Adrenal gland (tissue), 12 donors: ENCODE results near the gene SUMO4. TPM values are rescaled to one million over a fixed set of nuclear protein-coding genes. Genes with fewer than 3 reads are reported as not detected.

Source experiments
- DNase-seq, 7 donors: peaks; one replicate each; pipeline ENCODE4 v3.0.0-alpha.2; 2019 to 2020
- H3K27ac ChIP-seq, 5 donors: fragments of 200-600 bp; sonication (generic) in 4 of 5; 1 replicate in 3 of 5; 2 replicates in 2 of 5; pipeline versions ENCODE4 v1.5.1 to v1.8.0; 2016 to 2020; ENCODE audit warnings: mild to moderate bottlenecking in 1 of 5
- H3K27me3 ChIP-seq: fragments of 200-600 bp; 2 replicates; pipeline ENCODE4 v1.8.0; 2021
- H3K36me3 ChIP-seq, 2 donors: fragments of 200-600 bp; replicated peaks in 1 of 2; 1 replicate in 1 of 2; 2 replicates in 1 of 2; pipeline versions ENCODE4 v1.5.1 to v1.8.0; 2018 to 2022
- H3K4me1 ChIP-seq, 2 donors: fragments of 200-600 bp; replicated peaks in 1 of 2; 1 replicate in 1 of 2; 2 replicates in 1 of 2; pipeline versions ENCODE4 v1.5.1 to v1.8.0; 2018 to 2021
- H3K4me3 ChIP-seq, 4 donors: fragments of 200-600 bp; sonication (generic) in 3 of 4; one replicate each; pipeline ENCODE4 v1.5.1; 2016 to 2018
- H3K9me3 ChIP-seq, 3 donors: fragments of 200-600 bp; sonication (generic) in 1 of 3; replicated peaks in 1 of 3; 1 replicate in 2 of 3; 2 replicates in 1 of 3; pipeline versions ENCODE4 v1.5.1 to v1.8.0; 2016 to 2021
- CTCF ChIP-seq, 6 experiments: fragments of 450-650 bp in 4 of 6; fragments of 200-600 bp in 2 of 6; sonication (generic) in 1 of 6; IDR thresholded peaks; 1 replicate in 5 of 6; 2 replicates in 1 of 6; pipeline versions ENCODE4 v1.5.1 to v1.8.0; 2016 to 2021; ENCODE audit warnings: antibody characterized with exemption in 6 of 6, mild to moderate bottlenecking in 2 of 6, moderate library complexity in 1 of 6
- POLR2A ChIP-seq, 2 donors: fragments of 450-650 bp; IDR thresholded peaks; one replicate each; pipeline ENCODE4 v1.6.1; 2017; ENCODE audit warnings: antibody characterized with exemption in 2 of 2, mild to moderate bottlenecking in 2 of 2, moderate library complexity in 1 of 2
- WGBS, 4 donors: extraction: QIAGEN DNeasy Blood & Tissue Kit in 2 of 4; methylation state at CpG; one replicate each; pipeline versions ENCODE4 v1.1.5 to v1.1.7; 2013 to 2017; 5-methylcytosine and 5-hydroxymethylcytosine counted together
- intact Hi-C, 2 donors: fragments of 100-400 bp; cut with DNase I; formaldehyde crosslinking; loops; one replicate each; pipeline versions ENCODE4 v1.14.1 to v1.15.0; 2022 to 2023
- polyA plus RNA-seq, 3 donors: library from polyadenylated mRNA; stranded (reverse); fragments of 200-250 nt in 2 of 3; fragments of 350-450 nt in 1 of 3; fragmentation: Illumina TruSeq in 1 of 3; extraction: RNeasy Lipid Tissue Mini Kit (QIAGEN cat#74804) in 1 of 3; gene quantifications; one replicate each; pipeline ENCODE4 v1.2.3, GENCODE V29; 2013 to 2014
- total RNA-seq, 9 donors: library from RNA; depleted of rRNA in 4 of 9; stranded (reverse); fragments of >200 nt in 4 of 9; fragments of 120-200 nt in 1 of 9; fragmentation: NEBNext Ultra II Directional in 1 of 9; extraction: Animal tissue kit (Norgen Biotek cat#: 25700) in 1 of 9; gene quantifications; one replicate each; pipeline versions ENCODE4 v1.1.0 to v1.2.4, GENCODE V29; 2013 to 2023
- donor health status: healthy with polysubstance abuse.
- donor health status: Bipolar disorder and iron deficiency.
- donor health status: DM: yes; HTN: yes; CAD: no.
- donor health status: DM: no; HTN: no; CAD: no.
- donor health status: DM: no; HTN: no; CAD: no.
- donor health status: DM: yes; HTN: yes; CAD: no.

Gene SUMO4
- total and polyA plus RNA-seq, 12 donors: 0.18 to 3.4 (median 1.8) TPM; not detected in 4

- Histone ChIP-seq H3K9me3 (no peaks in the 10 kb centered on the region), H3K36me3 (peaks cover 0 to 11% of the 10 kb centered on the region in 2 donors), H3K4me1 (no peaks in the 10 kb centered on the region), H3K27me3 (no peaks in the 10 kb centered on the region), H3K27ac (no peak overlapping the region), H3K4me3 (no peak overlapping the region)
- TF ChIP-seq CTCF (IDR thresholded peaks at IDR 0.05) (no peak), POLR2A (IDR thresholded peaks at IDR 0.05) (no peak)
- WGBS, 4 donors: 90 to 98% (median 96%) methylated on average over 3 of the region's 3 CpGs
- no peak for DNase-seq
- intact Hi-C loops: no loop called here
These were observed 9.6 kb downstream of the SUMO4 start for GRCh38 chr6:149409617-149410016.

GRCh38 chr6:149410557-149410956, 10.5 kb downstream of the SUMO4 start:
- H3K4me3 ChIP-seq: no peak overlapping the region
- no peaks in the 10 kb centered on the region for H3K9me3 ChIP-seq
- DNase-seq: no peak
- intact Hi-C loops: no loop called here
- H3K4me1 ChIP-seq: no peaks in the 10 kb centered on the region
- peaks cover 0 to 11% of the 10 kb centered on the region in 2 donors for H3K36me3 ChIP-seq
- no peaks in the 10 kb centered on the region for H3K27me3 ChIP-seq
- TF ChIP-seq POLR2A (IDR thresholded peaks at IDR 0.05): no peak
- no peak for TF ChIP-seq CTCF (IDR thresholded peaks at IDR 0.05)
- H3K27ac ChIP-seq: no peak overlapping the region

GRCh38 chr6:149414009-149414408, 13.9 kb downstream of the SUMO4 start:
- DNase-seq: no peak
- intact Hi-C loops: no loop called here
- Histone ChIP-seq H3K36me3 (peaks cover 0 to 11% of the 10 kb centered on the region in 2 donors), H3K27ac (no peak overlapping the region), H3K9me3 (no peaks in the 10 kb centered on the region), H3K4me3 (no peak overlapping the region), H3K27me3 (no peaks in the 10 kb centered on the region), H3K4me1 (no peaks in the 10 kb centered on the region)
- WGBS, 4 donors: 70 to 95% (median 83%) methylated on average over 4 of the region's 4 CpGs
- TF ChIP-seq CTCF (IDR thresholded peaks at IDR 0.05) (no peak), POLR2A (IDR thresholded peaks at IDR 0.05) (no peak)

- no peak for DNase-seq
- H3K4me3 ChIP-seq: no peak overlapping the region
- intact Hi-C loops: no loop called here
- no peaks in the 10 kb centered on the region for H3K27me3 ChIP-seq
- no peak for TF ChIP-seq POLR2A (IDR thresholded peaks at IDR 0.05)
- no peak for TF ChIP-seq CTCF (IDR thresholded peaks at IDR 0.05)
- H3K4me1 ChIP-seq: no peaks in the 10 kb centered on the region
- peaks cover 0 to 9% of the 10 kb centered on the region in 2 donors for H3K36me3 ChIP-seq
- WGBS, 4 donors: 91 to 95% (median 92%) methylated on average over 4 of the region's 4 CpGs
- no peak overlapping the region for H3K27ac ChIP-seq
- H3K9me3 ChIP-seq: no peaks in the 10 kb centered on the region
These were observed 14.8 kb downstream of the SUMO4 start for GRCh38 chr6:149414821-149415220.
